A549 treated with ZK216348 at 1 μM for 4 hours (cell line): ENCODE data around the gene CUL1. TPM values are rescaled to one million over a fixed set of nuclear protein-coding genes. Genes with fewer than 3 reads are reported as not detected.

Experiments used
- total RNA-seq: library from RNA; stranded (reverse); fragments of 200-300 nt; extraction: Qiagen RNA extraction; gene quantifications from 5 replicates; pipeline ENCODE4 v1.2.3, GENCODE V29; 2022; ENCODE audit warnings: low read depth

The CUL1 gene
- 55.7 to 62.7 TPM (median 57.2 TPM) in 5 replicates for total RNA-seq

DNA sequence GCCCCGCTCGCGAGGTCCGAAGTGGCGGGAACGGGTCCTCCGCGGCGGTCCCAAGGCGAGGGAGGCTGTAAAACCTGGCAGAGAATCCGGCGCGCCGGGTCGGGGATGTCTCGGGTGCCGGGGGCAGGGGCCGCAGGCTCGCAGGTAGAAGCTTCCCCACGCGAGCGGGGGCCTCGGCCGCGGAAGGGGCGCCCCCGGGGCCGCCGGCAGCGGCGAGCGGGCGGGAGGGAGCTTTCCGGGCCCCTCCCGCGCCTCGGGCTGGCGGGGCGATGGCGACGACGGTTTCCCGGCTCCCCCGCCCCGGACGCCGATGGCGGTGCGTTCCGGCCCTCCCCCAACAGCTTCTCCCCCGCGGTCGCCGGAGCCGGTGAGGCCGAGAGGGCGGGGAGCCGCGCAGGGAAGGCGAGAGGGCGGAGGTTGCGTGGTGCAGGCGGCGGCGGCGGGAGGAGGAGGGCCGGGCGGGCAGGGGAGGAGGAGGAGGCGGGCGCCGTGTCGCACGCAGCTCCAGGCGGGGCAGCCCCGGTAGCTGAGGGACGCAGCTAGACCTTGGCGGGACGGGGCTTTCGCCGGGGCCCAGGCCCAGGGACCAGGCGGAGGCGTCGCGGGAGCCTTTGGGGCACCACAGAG is at the start of gene CUL1:
Gene CUL1 (plus strand): TSS at position 507 of the 627 bp plus-strand sequence. CDS start 31,220 bp downstream, outside the sequence.

Other genes starting within 250 kb of the CUL1 start
- not detected in 5 replicates for gene C7orf33, start 108.1 kb upstream of the CUL1 start, total RNA-seq
- 20.8 to 24.5 TPM (median 23.4 TPM) in 5 replicates for gene EZH2, start 185.4 kb downstream of the CUL1 start, total RNA-seq